Prostate gland (tissue), 2 donors: Measurements from ENCODE around the gene UNC119B. TPM values are rescaled to one million over a fixed set of nuclear protein-coding genes. Genes with fewer than 3 reads are reported as not detected.

ENCODE experiments used
- DNase-seq: peaks from one replicate; pipeline ENCODE4 v3.0.0-alpha.2; 2019; ENCODE audit warnings: low spot score
- H3K27ac ChIP-seq, 2 donors: fragments of 200-600 bp; sonication (generic); 2 replicates each; pipeline ENCODE4 v1.5.1; 2017 to 2019
- H3K27me3 ChIP-seq: fragments of 200-600 bp; sonication (generic); replicated peaks from 2 replicates; pipeline ENCODE4 v1.5.1; 2019; ENCODE audit not compliant: insufficient read depth
- H3K36me3 ChIP-seq, 2 donors: fragments of 200-600 bp; sonication (generic); 1 replicate in 1 of 2; 2 replicates in 1 of 2; pipeline versions ENCODE4 v1.5.1 to v1.8.1; 2017 to 2019
- H3K4me1 ChIP-seq: fragments of 200-600 bp; sonication (generic); replicated peaks from 2 replicates; pipeline ENCODE4 v1.5.1; 2019
- H3K4me3 ChIP-seq, 2 donors: fragments of 200-600 bp; sonication (generic); 2 replicates each; pipeline ENCODE4 v1.5.1; 2017 to 2019
- H3K9me3 ChIP-seq: fragments of 200-600 bp; sonication (generic); 2 replicates; pipeline ENCODE4 v1.5.1; 2017
- POLR2A ChIP-seq: fragments of 450-650 bp; IDR thresholded peaks from one replicate; pipeline ENCODE4 v1.6.1; 2016; ENCODE audit warnings: antibody characterized with exemption, mild to moderate bottlenecking
- POLR2AphosphoS5 ChIP-seq: sonication (generic); formaldehyde crosslinking; IDR thresholded peaks from one replicate; pipeline ENCODE4 v1.6.1; 2017; ENCODE audit warnings: antibody characterized with exemption
- WGBS: methylation state at CpG from one replicate; pipeline ENCODE4 v1.1.5; 2018; 5-methylcytosine and 5-hydroxymethylcytosine counted together
- intact Hi-C: fragments of 100-400 bp; cut with DNase I; formaldehyde crosslinking; loops from one replicate; pipeline ENCODE4 v1.14.2; 2022
- total RNA-seq, 2 donors: library from RNA; depleted of rRNA; stranded (reverse); fragments of >200 nt; gene quantifications; one replicate each; pipeline ENCODE4 v1.1.0, GENCODE V29; 2016
- TF ChIP-seq, protein P1 (sequence below), 4 experiments: fragments of 200-600 bp in 2 of 4; fragments of 450-650 bp in 2 of 4; sonication (generic) in 2 of 4; IDR thresholded peaks; 1 replicate in 3 of 4; 2 replicates in 1 of 4; pipeline ENCODE4 v1.5.1; 2016 to 2019; ENCODE audit warnings: antibody characterized with exemption in 4 of 4, mild to moderate bottlenecking in 2 of 4, moderate library complexity in 2 of 4

Gene UNC119B
- total RNA-seq, 2 donors from 2014 or later, result 26.0 to 41.9 TPM

DNA sequence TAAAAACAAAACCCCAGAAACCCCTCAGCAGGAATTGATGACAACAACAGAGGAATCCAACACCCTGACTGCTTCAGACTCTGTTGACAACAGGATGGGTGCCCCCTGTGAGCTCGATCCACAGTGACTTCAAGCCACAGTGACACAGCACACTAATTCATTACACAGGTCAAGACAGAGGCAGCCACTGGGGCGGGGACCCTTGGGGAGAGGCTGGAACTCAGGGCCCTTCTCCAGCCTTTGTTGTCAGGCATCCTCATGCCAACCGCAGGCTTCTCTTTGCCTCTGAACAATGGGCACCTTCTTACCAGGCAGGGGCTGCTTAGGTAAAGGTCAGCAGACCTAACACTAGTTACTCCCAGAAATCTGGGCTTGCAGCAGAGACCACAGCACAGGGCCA lies 53.0 kb downstream of the UNC119B start:
- H3K9me3 ChIP-seq, result no peaks in the 10 kb centered on the region
- H3K27ac ChIP-seq, result no peak overlapping the region
- H3K27me3 ChIP-seq, result no peaks in the 10 kb centered on the region
- H3K36me3 ChIP-seq, result peaks cover 3 to 20% of the 10 kb centered on the region in 2 donors
- intact Hi-C loops, result no loop called here
- TF ChIP-seq, protein P1, sequence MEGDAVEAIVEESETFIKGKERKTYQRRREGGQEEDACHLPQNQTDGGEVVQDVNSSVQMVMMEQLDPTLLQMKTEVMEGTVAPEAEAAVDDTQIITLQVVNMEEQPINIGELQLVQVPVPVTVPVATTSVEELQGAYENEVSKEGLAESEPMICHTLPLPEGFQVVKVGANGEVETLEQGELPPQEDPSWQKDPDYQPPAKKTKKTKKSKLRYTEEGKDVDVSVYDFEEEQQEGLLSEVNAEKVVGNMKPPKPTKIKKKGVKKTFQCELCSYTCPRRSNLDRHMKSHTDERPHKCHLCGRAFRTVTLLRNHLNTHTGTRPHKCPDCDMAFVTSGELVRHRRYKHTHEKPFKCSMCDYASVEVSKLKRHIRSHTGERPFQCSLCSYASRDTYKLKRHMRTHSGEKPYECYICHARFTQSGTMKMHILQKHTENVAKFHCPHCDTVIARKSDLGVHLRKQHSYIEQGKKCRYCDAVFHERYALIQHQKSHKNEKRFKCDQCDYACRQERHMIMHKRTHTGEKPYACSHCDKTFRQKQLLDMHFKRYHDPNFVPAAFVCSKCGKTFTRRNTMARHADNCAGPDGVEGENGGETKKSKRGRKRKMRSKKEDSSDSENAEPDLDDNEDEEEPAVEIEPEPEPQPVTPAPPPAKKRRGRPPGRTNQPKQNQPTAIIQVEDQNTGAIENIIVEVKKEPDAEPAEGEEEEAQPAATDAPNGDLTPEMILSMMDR (IDR thresholded peaks at IDR 0.05), result no peak
- no peak for TF ChIP-seq POLR2A
- TF ChIP-seq POLR2AphosphoS5, result no peak
- no peak for DNase-seq
- H3K4me1 ChIP-seq, result peaks cover 5% of the 10 kb centered on the region
- WGBS, result 64% methylated on average over 3 of the region's 3 CpGs
- no peak overlapping the region for H3K4me3 ChIP-seq

DNA sequence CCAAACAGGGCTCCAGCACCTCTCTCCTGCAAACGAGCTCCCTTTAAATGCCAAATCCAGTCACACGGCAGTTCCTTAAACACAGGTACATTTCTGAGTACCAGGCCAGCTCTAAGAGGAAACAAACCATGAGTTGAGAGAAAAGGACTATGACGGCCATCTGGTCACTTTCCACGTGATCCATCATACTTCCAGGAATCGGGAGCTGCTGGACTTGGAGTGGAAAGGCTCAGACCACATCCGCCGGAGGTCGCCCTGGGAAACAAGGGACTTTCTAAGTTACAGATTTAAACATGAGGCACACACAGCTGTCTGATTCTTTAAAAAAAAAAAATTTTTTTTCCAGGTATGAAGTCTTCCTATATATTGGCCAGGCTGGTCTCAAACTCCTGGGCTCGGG lies 54.6 kb downstream of the UNC119B start:
- DNase-seq, result no peak
- H3K27ac ChIP-seq, result no peak overlapping the region
- intact Hi-C loops, result no loop called here

DNA sequence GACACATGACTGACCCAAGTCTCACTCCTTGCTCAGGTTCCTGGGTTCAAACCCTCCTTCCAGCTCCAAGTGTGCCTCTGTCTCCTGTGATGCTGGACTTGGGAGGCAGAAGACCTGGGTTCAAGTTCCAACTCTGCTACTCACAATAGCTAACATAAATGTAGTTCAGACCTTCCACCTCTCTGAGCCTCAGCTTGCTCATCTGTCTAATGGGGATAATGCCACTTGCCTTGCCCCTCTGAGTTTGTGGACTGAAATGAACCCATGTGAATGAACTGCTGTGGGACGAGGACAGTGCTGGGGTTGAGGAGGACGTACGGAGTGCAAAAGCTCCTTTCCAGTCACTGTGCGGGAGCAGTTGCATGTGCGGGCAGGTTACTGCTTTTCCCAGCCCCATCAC lies 56.3 kb downstream of the UNC119B start:
- Histone ChIP-seq H3K27me3 (no peaks in the 10 kb centered on the region), H3K4me1 (peaks cover 4% of the 10 kb centered on the region), H3K4me3 (no peak overlapping the region), H3K9me3 (no peaks in the 10 kb centered on the region), H3K27ac (no peak overlapping the region), H3K36me3 (peaks cover 3 to 26% of the 10 kb centered on the region in 2 donors)
- intact Hi-C loops, result no loop called here
- DNase-seq, result no peak
- 76% methylated on average over 5 of the region's 5 CpGs for WGBS
- TF ChIP-seq, protein P1 (IDR thresholded peaks at IDR 0.05), result no peak
- TF ChIP-seq POLR2AphosphoS5 (no peak), POLR2A (no peak)

More for the DNA sequence above, 54.6 kb downstream of the UNC119B start:
- TF ChIP-seq, protein P1 (IDR thresholded peaks at IDR 0.05), result no peak
- TF ChIP-seq POLR2A, result no peak
- no peak for TF ChIP-seq POLR2AphosphoS5
- H3K4me3 ChIP-seq, result no peak overlapping the region
- peaks cover 3 to 26% of the 10 kb centered on the region in 2 donors for H3K36me3 ChIP-seq
- H3K9me3 ChIP-seq, result no peaks in the 10 kb centered on the region
- H3K4me1 ChIP-seq, result peaks cover 5% of the 10 kb centered on the region
- H3K27me3 ChIP-seq, result no peaks in the 10 kb centered on the region
- WGBS, result 86% methylated on average over 9 of the region's 9 CpGs

DNA sequence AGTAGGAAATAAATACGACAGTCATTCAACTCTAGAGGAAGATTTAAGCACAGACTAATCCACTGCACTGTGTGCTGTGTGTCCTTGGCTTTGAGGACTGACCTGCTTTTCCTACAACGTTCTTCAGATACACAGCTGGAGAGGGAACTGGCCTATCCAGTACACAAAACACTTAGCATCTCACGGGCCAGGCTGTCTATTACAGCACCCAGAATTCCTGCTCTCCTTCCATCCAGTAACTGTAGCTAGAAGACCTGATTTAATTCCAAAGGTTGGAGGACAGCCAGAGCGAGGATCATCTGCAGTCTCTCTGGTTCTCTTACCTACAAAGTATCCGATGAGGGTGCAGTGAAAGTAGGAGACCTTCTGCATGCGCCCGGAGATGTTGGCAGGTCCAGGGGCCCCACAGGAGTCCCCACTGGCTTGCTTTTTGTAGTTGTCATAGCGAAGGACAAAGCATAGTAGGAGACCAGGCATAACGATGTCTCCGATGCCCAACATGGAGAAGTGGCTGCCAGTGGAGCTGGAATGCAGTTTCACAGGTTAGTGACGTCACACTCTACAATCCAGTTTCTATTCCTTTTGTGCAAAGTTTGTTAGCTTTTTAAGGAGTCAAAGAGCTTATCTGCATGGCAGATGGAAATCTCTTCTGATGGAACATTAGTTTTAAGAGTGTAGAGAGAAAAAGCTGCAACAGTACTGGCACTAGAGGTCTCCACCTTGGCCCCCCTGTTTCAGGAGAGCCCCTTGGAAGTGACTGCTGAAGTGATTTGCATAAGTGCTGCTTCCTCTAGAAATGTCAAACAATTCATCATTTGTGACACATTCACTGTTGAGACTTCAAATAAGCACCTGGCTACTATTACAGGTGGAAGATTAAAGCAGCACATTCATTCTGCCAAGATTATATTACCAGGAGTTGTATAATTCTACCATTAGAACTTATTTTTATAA lies 57.1 kb downstream of the UNC119B start:
- Histone ChIP-seq H3K9me3 (no peaks in the 10 kb centered on the region), H3K4me1 (no peaks in the 10 kb centered on the region), H3K27me3 (no peaks in the 10 kb centered on the region), H3K27ac (no peak overlapping the region), H3K36me3 (peaks cover 3 to 26% of the 10 kb centered on the region in 2 donors), H3K4me3 (no peak overlapping the region)
- WGBS, result 65% methylated on average over 11 of the region's 11 CpGs
- TF ChIP-seq POLR2AphosphoS5, result no peak
- TF ChIP-seq, protein P1 (IDR thresholded peaks at IDR 0.05), result no peak
- TF ChIP-seq POLR2A, result no peak
- intact Hi-C loops, result no loop called here
- no peak for DNase-seq

DNA sequence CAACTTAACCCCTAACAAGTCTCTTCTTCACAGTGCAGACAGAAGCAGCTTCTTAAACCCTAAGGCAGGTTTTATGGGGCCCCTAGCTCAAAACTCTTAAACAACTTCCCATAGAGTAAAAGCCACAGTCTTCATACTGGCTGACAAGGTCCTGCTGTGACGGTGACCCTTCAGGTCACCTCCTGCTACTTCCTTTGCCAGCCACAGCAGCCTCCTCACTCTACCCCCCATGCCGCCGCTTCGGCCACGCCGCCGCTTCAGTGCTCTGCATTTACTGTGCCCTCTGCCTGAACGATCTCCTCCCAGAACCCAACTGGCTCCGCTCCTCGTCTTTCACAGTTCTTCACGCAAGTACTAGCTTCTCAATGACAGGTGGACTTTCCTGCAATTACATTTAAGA lies 60.8 kb downstream of the UNC119B start:
- 84% methylated on average over 11 of the region's 11 CpGs for WGBS
- Histone ChIP-seq H3K4me1 (no peaks in the 10 kb centered on the region), H3K4me3 (no peak overlapping the region), H3K27me3 (no peaks in the 10 kb centered on the region), H3K9me3 (no peaks in the 10 kb centered on the region), H3K36me3 (peaks cover 2 to 20% of the 10 kb centered on the region in 2 donors), H3K27ac (no peak overlapping the region)
- intact Hi-C loops, result no loop called here
- DNase-seq, result no peak
- TF ChIP-seq POLR2A (no peak), POLR2AphosphoS5 (no peak)
- TF ChIP-seq, protein P1 (IDR thresholded peaks at IDR 0.05), result no peak
